SK-N-SH treated with all-trans-retinoic acid at 6 μM for 48 hours (cell line): ENCODE data around the gene AKAP7.

Source experiments
- ATAC-seq: fragments of 200-7000 bp; cut with Tn5 transposase; 3 replicates; pipeline ENCODE4 v1.9.1; 2020; ENCODE audit warnings: mild to moderate bottlenecking, moderate library complexity
- ARNTL ChIP-seq: fragments of 450-650 bp; formaldehyde crosslinking; IDR thresholded peaks from 2 replicates; pipeline ENCODE4 v1.5.0; 2020; ENCODE audit warnings: low read depth, mild to moderate bottlenecking, moderate library complexity, borderline replicate concordance
- BACH2 ChIP-seq: fragments of 250-450 bp; sonication (Bioruptor Pico); IDR thresholded peaks from 2 replicates; pipeline ENCODE4 v1.9.0; 2021; ENCODE audit warnings: mild to moderate bottlenecking, borderline replicate concordance
- CSDC2 ChIP-seq: fragments of 250-450 bp; sonication (Bioruptor Pico); IDR thresholded peaks from 2 replicates; pipeline ENCODE4 v1.5.0; 2020; ENCODE audit warnings: mild to moderate bottlenecking, moderate library complexity
- ESRRG ChIP-seq: fragments of 250-450 bp; sonication (Bioruptor Pico); IDR thresholded peaks from 2 replicates; pipeline ENCODE4 v1.6.1; 2021; ENCODE audit warnings: mild to moderate bottlenecking
- GLIS3 ChIP-seq: fragments of 250-450 bp; sonication (Bioruptor Pico); IDR thresholded peaks from 2 replicates; pipeline ENCODE4 v1.5.0; 2020; ENCODE audit warnings: mild to moderate bottlenecking, moderate library complexity
- ISL1 ChIP-seq: fragments of 250-450 bp; sonication (Bioruptor Pico); IDR thresholded peaks from 2 replicates; pipeline ENCODE4 v2.1.2; 2022; ENCODE audit warnings: mild to moderate bottlenecking, moderate library complexity
- PPARA ChIP-seq: fragments of 250-450 bp; sonication (Bioruptor Pico); IDR thresholded peaks from 2 replicates; pipeline ENCODE4 v1.5.0; 2020; ENCODE audit warnings: mild to moderate bottlenecking, borderline replicate concordance
- RARB ChIP-seq: fragments of 250-450 bp; sonication (Bioruptor Pico); IDR thresholded peaks from 2 replicates; pipeline ENCODE4 v1.8.0; 2021; ENCODE audit warnings: mild to moderate bottlenecking, moderate library complexity
- SNAI2 ChIP-seq: fragments of 250-450 bp; sonication (Bioruptor Pico); IDR thresholded peaks from 2 replicates; pipeline ENCODE4 v1.5.0; 2020; ENCODE audit warnings: mild to moderate bottlenecking, moderate library complexity
- TCF4 ChIP-seq: fragments of 250-450 bp; sonication (Bioruptor Pico); IDR thresholded peaks from 2 replicates; pipeline ENCODE4 v1.8.0; 2021; ENCODE audit warnings: mild to moderate bottlenecking, moderate library complexity, borderline replicate concordance
- TOX ChIP-seq: fragments of 250-450 bp; sonication (Bioruptor Pico); IDR thresholded peaks from 2 replicates; pipeline ENCODE4 v1.8.0; 2021; ENCODE audit warnings: mild to moderate bottlenecking, moderate library complexity, borderline replicate concordance
- ZC3H10 ChIP-seq: fragments of 250-450 bp; sonication (Bioruptor Pico); IDR thresholded peaks from 2 replicates; pipeline ENCODE4 v1.5.1; 2021; ENCODE audit warnings: mild to moderate bottlenecking, moderate library complexity
- ZFP3 ChIP-seq: fragments of 250-450 bp; sonication (Bioruptor Pico); IDR thresholded peaks from 2 replicates; pipeline ENCODE4 v1.5.0; 2020; ENCODE audit warnings: mild to moderate bottlenecking, moderate library complexity
- ZFP30 ChIP-seq: fragments of 450-650 bp; formaldehyde crosslinking; IDR thresholded peaks from 2 replicates; pipeline ENCODE4 v1.5.0; 2022; ENCODE audit warnings: mild to moderate bottlenecking, moderate library complexity
- ZNF565 ChIP-seq: fragments of 450-650 bp; formaldehyde crosslinking; conservative IDR thresholded peaks from 2 replicates; pipeline ENCODE4 v1.5.0; 2020; ENCODE audit warnings: low read depth, mild to moderate bottlenecking, moderate library complexity
- ZNF70 ChIP-seq: fragments of 450-650 bp; formaldehyde crosslinking; IDR thresholded peaks from 2 replicates; pipeline ENCODE4 v1.5.0; 2020; ENCODE audit warnings: mild to moderate bottlenecking, moderate library complexity
- TF ChIP-seq, protein P1 (sequence below): fragments of 250-450 bp; sonication (Bioruptor Pico); IDR thresholded peaks from 2 replicates; pipeline ENCODE4 v1.8.0; 2021; ENCODE audit warnings: low read depth, mild to moderate bottlenecking, moderate library complexity, borderline replicate concordance
- TF ChIP-seq, protein P2 (sequence below): fragments of 250-450 bp; sonication (Bioruptor Pico); IDR thresholded peaks from 2 replicates; pipeline ENCODE4 v1.5.0; 2020; ENCODE audit warnings: mild to moderate bottlenecking, moderate library complexity
- TF ChIP-seq, protein P3 (sequence below): fragments of 250-450 bp; sonication (Bioruptor Pico); IDR thresholded peaks from 2 replicates; pipeline ENCODE4 v1.8.0; 2020; ENCODE audit warnings: mild to moderate bottlenecking, moderate library complexity, borderline replicate concordance
- TF ChIP-seq, protein P4 (sequence below): fragments of 250-450 bp; sonication (Bioruptor Pico); IDR thresholded peaks from 2 replicates; pipeline ENCODE4 v1.5.1; 2021; ENCODE audit warnings: mild to moderate bottlenecking, moderate library complexity
- TF ChIP-seq, protein P5 (sequence below): fragments of 250-450 bp; sonication (Bioruptor Pico); IDR thresholded peaks from 2 replicates; pipeline ENCODE4 v1.5.1; 2020; ENCODE audit warnings: low read depth, mild to moderate bottlenecking, moderate library complexity

The AKAP7 gene

DNA sequence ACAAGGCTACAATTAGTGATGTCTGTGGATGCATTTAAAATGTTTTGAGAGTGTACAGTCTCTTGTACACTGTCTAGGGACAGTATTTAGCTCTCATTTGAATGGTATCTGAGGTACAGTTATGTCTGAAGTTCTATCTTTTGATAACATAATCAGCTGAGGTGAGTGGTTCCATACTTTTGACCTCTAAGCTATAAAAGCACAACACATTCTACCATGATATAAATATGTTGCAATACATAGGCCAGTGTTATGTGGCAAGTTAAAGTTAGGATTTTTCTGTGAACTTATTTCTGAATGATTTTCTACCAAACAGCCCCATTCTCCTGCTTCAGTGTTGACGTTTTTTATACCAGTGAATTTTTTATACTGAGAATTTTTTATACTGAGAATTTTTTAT lies 77.6 kb downstream of the AKAP7 start:
- no peak for ATAC-seq
- TF ChIP-seq GLIS3: no peak
- TF ChIP-seq, protein P1, sequence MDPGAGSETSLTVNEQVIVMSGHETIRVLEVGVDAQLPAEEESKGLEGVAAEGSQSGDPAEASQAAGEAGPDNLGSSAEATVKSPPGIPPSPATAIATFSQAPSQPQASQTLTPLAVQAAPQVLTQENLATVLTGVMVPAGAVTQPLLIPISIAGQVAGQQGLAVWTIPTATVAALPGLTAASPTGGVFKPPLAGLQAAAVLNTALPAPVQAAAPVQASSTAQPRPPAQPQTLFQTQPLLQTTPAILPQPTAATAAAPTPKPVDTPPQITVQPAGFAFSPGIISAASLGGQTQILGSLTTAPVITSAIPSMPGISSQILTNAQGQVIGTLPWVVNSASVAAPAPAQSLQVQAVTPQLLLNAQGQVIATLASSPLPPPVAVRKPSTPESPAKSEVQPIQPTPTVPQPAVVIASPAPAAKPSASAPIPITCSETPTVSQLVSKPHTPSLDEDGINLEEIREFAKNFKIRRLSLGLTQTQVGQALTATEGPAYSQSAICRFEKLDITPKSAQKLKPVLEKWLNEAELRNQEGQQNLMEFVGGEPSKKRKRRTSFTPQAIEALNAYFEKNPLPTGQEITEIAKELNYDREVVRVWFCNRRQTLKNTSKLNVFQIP (CRISPR knock-in tag): no peak
- no peak for TF ChIP-seq SNAI2 (CRISPR knock-in tag)
- no peak for TF ChIP-seq TCF4 (CRISPR knock-in tag)
- no peak for TF ChIP-seq ZNF70 (CRISPR knock-in tag)
- TF ChIP-seq ZNF565: no peak
- TF ChIP-seq RARB (CRISPR knock-in tag): no peak
- no peak for TF ChIP-seq ZC3H10 (CRISPR knock-in tag)
- no peak for TF ChIP-seq ZFP3 (CRISPR knock-in tag)
- no peak for TF ChIP-seq ARNTL (CRISPR knock-in tag)
- TF ChIP-seq, protein P2, sequence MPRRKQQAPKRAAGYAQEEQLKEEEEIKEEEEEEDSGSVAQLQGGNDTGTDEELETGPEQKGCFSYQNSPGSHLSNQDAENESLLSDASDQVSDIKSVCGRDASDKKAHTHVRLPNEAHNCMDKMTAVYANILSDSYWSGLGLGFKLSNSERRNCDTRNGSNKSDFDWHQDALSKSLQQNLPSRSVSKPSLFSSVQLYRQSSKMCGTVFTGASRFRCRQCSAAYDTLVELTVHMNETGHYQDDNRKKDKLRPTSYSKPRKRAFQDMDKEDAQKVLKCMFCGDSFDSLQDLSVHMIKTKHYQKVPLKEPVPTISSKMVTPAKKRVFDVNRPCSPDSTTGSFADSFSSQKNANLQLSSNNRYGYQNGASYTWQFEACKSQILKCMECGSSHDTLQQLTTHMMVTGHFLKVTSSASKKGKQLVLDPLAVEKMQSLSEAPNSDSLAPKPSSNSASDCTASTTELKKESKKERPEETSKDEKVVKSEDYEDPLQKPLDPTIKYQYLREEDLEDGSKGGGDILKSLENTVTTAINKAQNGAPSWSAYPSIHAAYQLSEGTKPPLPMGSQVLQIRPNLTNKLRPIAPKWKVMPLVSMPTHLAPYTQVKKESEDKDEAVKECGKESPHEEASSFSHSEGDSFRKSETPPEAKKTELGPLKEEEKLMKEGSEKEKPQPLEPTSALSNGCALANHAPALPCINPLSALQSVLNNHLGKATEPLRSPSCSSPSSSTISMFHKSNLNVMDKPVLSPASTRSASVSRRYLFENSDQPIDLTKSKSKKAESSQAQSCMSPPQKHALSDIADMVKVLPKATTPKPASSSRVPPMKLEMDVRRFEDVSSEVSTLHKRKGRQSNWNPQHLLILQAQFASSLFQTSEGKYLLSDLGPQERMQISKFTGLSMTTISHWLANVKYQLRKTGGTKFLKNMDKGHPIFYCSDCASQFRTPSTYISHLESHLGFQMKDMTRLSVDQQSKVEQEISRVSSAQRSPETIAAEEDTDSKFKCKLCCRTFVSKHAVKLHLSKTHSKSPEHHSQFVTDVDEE (CRISPR knock-in tag): no peak
- TF ChIP-seq, protein P3, sequence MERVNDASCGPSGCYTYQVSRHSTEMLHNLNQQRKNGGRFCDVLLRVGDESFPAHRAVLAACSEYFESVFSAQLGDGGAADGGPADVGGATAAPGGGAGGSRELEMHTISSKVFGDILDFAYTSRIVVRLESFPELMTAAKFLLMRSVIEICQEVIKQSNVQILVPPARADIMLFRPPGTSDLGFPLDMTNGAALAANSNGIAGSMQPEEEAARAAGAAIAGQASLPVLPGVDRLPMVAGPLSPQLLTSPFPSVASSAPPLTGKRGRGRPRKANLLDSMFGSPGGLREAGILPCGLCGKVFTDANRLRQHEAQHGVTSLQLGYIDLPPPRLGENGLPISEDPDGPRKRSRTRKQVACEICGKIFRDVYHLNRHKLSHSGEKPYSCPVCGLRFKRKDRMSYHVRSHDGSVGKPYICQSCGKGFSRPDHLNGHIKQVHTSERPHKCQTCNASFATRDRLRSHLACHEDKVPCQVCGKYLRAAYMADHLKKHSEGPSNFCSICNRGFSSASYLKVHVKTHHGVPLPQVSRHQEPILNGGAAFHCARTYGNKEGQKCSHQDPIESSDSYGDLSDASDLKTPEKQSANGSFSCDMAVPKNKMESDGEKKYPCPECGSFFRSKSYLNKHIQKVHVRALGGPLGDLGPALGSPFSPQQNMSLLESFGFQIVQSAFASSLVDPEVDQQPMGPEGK (CRISPR knock-in tag): no peak
- no peak for TF ChIP-seq ZFP30 (CRISPR knock-in tag)
- TF ChIP-seq TOX: no peak
- TF ChIP-seq ESRRG (CRISPR knock-in tag): no peak
- TF ChIP-seq PPARA: no peak
- TF ChIP-seq, protein P4, sequence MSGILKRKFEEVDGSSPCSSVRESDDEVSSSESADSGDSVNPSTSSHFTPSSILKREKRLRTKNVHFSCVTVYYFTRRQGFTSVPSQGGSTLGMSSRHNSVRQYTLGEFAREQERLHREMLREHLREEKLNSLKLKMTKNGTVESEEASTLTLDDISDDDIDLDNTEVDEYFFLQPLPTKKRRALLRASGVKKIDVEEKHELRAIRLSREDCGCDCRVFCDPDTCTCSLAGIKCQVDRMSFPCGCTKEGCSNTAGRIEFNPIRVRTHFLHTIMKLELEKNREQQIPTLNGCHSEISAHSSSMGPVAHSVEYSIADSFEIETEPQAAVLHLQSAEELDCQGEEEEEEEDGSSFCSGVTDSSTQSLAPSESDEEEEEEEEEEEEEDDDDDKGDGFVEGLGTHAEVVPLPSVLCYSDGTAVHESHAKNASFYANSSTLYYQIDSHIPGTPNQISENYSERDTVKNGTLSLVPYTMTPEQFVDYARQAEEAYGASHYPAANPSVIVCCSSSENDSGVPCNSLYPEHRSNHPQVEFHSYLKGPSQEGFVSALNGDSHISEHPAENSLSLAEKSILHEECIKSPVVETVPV (CRISPR knock-in tag): no peak
- TF ChIP-seq CSDC2: no peak

DNA sequence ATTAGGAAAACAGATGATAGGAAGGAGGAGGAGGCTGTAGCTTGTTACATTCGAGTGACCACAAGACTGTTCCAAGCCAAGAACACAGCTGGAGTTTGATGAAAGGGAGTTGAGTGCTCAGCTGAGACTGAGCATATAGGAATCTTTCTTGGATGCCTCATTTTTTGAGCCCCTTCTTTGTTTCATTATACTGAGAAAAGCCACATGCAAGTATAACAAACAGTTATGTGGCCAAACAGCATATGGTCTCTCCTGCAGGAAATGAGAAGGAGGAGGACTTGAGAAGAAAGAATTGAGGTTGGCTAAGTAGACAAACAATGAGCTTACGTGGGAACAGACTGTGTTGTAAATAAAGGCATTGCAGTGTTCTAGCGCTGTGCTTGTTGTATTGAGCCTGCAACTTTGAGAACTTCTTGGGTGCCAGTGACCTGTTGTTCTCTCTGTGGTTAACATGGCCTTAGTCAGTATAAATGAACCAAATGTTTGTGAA lies 78.3 kb downstream of the AKAP7 start:
- TF ChIP-seq ISL1 (no peak), GLIS3 (no peak), ZFP3 (CRISPR knock-in tag) (no peak), CSDC2 (no peak), TOX (no peak), ESRRG (CRISPR knock-in tag) (no peak), ZC3H10 (CRISPR knock-in tag) (no peak), ARNTL (CRISPR knock-in tag) (no peak), SNAI2 (CRISPR knock-in tag) (no peak), PPARA (no peak), ZNF70 (CRISPR knock-in tag) (no peak), TCF4 (CRISPR knock-in tag) (no peak), RARB (CRISPR knock-in tag) (no peak), ZFP30 (CRISPR knock-in tag) (no peak), BACH2 (CRISPR knock-in tag) (no peak)
- TF ChIP-seq, protein P5, sequence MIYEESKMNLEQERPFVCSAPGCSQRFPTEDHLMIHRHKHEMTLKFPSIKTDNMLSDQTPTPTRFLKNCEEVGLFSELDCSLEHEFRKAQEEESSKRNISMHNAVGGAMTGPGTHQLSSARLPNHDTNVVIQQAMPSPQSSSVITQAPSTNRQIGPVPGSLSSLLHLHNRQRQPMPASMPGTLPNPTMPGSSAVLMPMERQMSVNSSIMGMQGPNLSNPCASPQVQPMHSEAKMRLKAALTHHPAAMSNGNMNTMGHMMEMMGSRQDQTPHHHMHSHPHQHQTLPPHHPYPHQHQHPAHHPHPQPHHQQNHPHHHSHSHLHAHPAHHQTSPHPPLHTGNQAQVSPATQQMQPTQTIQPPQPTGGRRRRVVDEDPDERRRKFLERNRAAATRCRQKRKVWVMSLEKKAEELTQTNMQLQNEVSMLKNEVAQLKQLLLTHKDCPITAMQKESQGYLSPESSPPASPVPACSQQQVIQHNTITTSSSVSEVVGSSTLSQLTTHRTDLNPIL (CRISPR knock-in tag): no peak
- TF ChIP-seq, protein P1 (CRISPR knock-in tag): no peak
- TF ChIP-seq, protein P4 (CRISPR knock-in tag): no peak
- TF ChIP-seq, protein P3 (CRISPR knock-in tag): no peak
- ATAC-seq: no peak
